Astrocyte (in vitro differentiated cells and primary cell): Measurements from ENCODE around the gene TMCC1. TPM values are rescaled to one million over a fixed set of nuclear protein-coding genes. Genes with fewer than 3 reads are reported as not detected.
"Not testable (repeated sequence)": the region's sequence is repeated elsewhere in the genome, so short reads cannot be mapped to it uniquely, and the experiment has no call there.

Experiments
- DNase-seq: peaks from one replicate; pipeline ENCODE4 v3.0.0-alpha.2; 2010; ENCODE audit warnings: low read depth
- FAIRE-seq: peaks from 2 replicates; lab custom pipeline; 2011; peaks lifted over from hg19 to GRCh38; lab: Jason Lieb, UNC
- H2AFZ ChIP-seq: 2 replicates; pipeline ENCODE4 v1.6.0; 2012; ENCODE audit warnings: low read depth, low read length, inconsistent platforms
- H3K27ac ChIP-seq: 2 replicates; pipeline ENCODE4 v1.5.1; 2011; ENCODE audit warnings: low read depth, low read length, inconsistent platforms
- H3K27me3 ChIP-seq: 2 replicates; pipeline ENCODE4 v1.6.0; 2011; ENCODE audit warnings: low read length, inconsistent platforms; ENCODE audit not compliant: insufficient read depth
- H3K36me3 ChIP-seq: 2 replicates; pipeline ENCODE4 v1.5.1; 2011; ENCODE audit warnings: low read length, inconsistent platforms; ENCODE audit not compliant: insufficient read depth
- H3K4me1 ChIP-seq: 2 replicates; pipeline ENCODE4 v1.5.1; 2011; ENCODE audit warnings: low read length, inconsistent platforms; ENCODE audit not compliant: insufficient read depth
- H3K4me2 ChIP-seq: 2 replicates; pipeline ENCODE4 v1.6.0; 2012; ENCODE audit warnings: low read length, inconsistent platforms
- H3K4me3 ChIP-seq: 2 replicates; pipeline ENCODE4 v1.5.1; 2011; ENCODE audit warnings: low read depth, mild to moderate bottlenecking, low read length, inconsistent platforms; ENCODE audit not compliant: insufficient read depth
- H3K79me2 ChIP-seq: 2 replicates; pipeline ENCODE4 v1.6.0; 2012; ENCODE audit warnings: mild to moderate bottlenecking, low read length, inconsistent platforms; ENCODE audit not compliant: insufficient read depth
- H3K9ac ChIP-seq: 2 replicates; pipeline ENCODE4 v1.6.0; 2012; ENCODE audit warnings: mild to moderate bottlenecking, low read length, inconsistent platforms
- H3K9me3 ChIP-seq: 2 replicates; pipeline ENCODE4 v1.5.1; 2012; ENCODE audit warnings: low read depth, mild to moderate bottlenecking, low read length, inconsistent platforms; ENCODE audit not compliant: insufficient read depth
- H4K20me1 ChIP-seq: 2 replicates; pipeline ENCODE4 v1.6.0; 2012; ENCODE audit warnings: low read length, inconsistent platforms; ENCODE audit not compliant: insufficient read depth
- H3K27ac Mint-ChIP-seq: one replicate; pipeline ENCODE4 v1.8.0; 2021; ENCODE audit warnings: mild to moderate bottlenecking, mixed read lengths; ENCODE audit not compliant: unreplicated experiment
- H3K27me3 Mint-ChIP-seq: one replicate; pipeline ENCODE4 v1.8.0; 2021; ENCODE audit warnings: low read depth, mixed read lengths; ENCODE audit not compliant: unreplicated experiment
- H3K36me3 Mint-ChIP-seq: one replicate; pipeline ENCODE4 v1.8.0; 2021; ENCODE audit warnings: low read depth, mixed read lengths; ENCODE audit not compliant: unreplicated experiment
- H3K4me1 Mint-ChIP-seq: one replicate; pipeline ENCODE4 v1.8.0; 2021; ENCODE audit warnings: low read depth, mixed read lengths; ENCODE audit not compliant: unreplicated experiment
- H3K4me3 Mint-ChIP-seq: one replicate; pipeline ENCODE4 v1.8.0; 2021; ENCODE audit warnings: mild to moderate bottlenecking, moderate library complexity, mixed read lengths; ENCODE audit not compliant: unreplicated experiment
- H3K9me3 Mint-ChIP-seq: one replicate; pipeline ENCODE4 v1.8.0; 2021; ENCODE audit warnings: mild to moderate bottlenecking, mixed read lengths; ENCODE audit not compliant: unreplicated experiment
- EZH2 ChIP-seq: IDR thresholded peaks from 2 replicates; pipeline ENCODE4 v1.6.1; 2012; ENCODE audit warnings: mild to moderate bottlenecking, low read length, inconsistent platforms; ENCODE audit not compliant: insufficient read depth
- total RNA-seq: library from RNA; stranded (reverse); gene quantifications from 2 replicates; pipeline ENCODE4 v1.2.1, GENCODE V29; 2021
- TF ChIP-seq, protein P1 (sequence below): IDR thresholded peaks from 2 replicates; pipeline ENCODE4 v1.5.1; 2011; ENCODE audit warnings: low read depth, mild to moderate bottlenecking, inconsistent platforms, low read length, moderate library complexity; ENCODE audit not compliant: insufficient read depth

The TMCC1 gene
- total RNA-seq, 1 donor from 2014 or later, result 37.9 TPM

DNA sequence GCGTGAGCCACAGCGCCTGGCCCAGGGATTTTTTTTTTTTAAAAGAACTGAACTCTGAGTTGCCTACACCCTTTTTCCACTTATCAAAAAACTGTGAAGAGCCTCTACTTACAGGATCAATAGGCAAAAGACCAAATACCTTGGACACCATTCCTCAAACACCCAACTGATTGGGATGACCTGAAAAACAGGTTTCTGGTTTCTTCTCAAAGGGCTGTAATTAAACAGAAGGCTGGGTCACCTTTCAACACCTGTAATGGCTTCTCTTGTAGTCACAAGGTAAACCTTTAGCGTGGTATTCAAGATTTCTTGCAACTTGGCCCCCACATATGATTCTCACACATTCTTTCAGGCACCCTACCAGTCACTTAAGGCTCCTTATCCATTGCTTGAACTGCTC, 248.7 kb downstream of the TMCC1 start:
- no peak for FAIRE-seq
- H3K4me3 Mint-ChIP-seq, result no peak overlapping the region
- TF ChIP-seq, protein P1, sequence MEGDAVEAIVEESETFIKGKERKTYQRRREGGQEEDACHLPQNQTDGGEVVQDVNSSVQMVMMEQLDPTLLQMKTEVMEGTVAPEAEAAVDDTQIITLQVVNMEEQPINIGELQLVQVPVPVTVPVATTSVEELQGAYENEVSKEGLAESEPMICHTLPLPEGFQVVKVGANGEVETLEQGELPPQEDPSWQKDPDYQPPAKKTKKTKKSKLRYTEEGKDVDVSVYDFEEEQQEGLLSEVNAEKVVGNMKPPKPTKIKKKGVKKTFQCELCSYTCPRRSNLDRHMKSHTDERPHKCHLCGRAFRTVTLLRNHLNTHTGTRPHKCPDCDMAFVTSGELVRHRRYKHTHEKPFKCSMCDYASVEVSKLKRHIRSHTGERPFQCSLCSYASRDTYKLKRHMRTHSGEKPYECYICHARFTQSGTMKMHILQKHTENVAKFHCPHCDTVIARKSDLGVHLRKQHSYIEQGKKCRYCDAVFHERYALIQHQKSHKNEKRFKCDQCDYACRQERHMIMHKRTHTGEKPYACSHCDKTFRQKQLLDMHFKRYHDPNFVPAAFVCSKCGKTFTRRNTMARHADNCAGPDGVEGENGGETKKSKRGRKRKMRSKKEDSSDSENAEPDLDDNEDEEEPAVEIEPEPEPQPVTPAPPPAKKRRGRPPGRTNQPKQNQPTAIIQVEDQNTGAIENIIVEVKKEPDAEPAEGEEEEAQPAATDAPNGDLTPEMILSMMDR, result no peak
- no peak for TF ChIP-seq EZH2

DNA sequence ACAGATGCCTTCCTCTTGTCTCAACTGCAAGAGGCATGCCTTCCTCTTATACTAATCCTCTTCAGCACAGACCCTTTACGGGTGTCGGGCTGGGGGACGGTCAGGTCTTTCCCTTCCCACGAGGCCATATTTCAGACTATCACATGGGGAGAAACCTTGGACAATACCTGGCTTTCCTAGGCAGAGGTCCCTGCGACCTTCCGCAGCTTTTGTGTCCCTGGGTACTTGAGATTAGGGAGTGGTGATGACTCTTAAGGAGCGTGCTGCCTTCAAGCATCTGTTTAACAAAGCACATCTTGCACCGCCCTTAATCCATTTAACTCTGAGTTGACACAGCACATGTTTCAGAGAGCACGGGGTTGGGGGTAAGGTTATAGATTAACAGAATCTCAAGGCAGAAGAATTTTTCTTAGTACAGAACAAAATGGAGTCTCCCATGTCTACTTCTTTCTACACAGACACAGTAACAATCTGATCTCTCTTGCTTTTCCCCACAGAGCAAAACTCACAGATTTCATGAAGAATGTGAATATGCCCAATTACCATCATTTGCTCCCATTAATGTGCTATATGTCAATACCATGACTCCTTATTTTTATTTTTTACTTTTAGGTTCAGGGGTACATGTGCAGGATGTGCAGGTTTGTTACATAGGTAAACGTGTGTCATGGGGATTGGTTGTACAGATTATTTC, 251.8 kb downstream of the TMCC1 start:
- DNase-seq, H3K27me3 Mint-ChIP-seq, FAIRE-seq, H3K4me1 ChIP-seq, H3K9me3 ChIP-seq, H3K36me3 ChIP-seq, H3K36me3 Mint-ChIP-seq, H3K4me2 ChIP-seq, H3K9ac ChIP-seq, H3K27ac Mint-ChIP-seq, H3K4me3 ChIP-seq, H3K27me3 ChIP-seq, H3K9me3 Mint-ChIP-seq, H3K27ac ChIP-seq, H3K79me2 ChIP-seq, H3K4me3 Mint-ChIP-seq, H4K20me1 ChIP-seq, H3K4me1 Mint-ChIP-seq, H2AFZ ChIP-seq: not testable (repeated sequence)

More for the DNA sequence above, 248.7 kb downstream of the TMCC1 start:
- Histone ChIP-seq H3K4me3 (no peak overlapping the region), H3K9ac (no peak overlapping the region), H3K36me3 (no peaks in the 10 kb centered on the region), H3K9me3 (no peaks in the 10 kb centered on the region), H3K27ac (no peak overlapping the region), H4K20me1 (no peaks in the 10 kb centered on the region), H3K27me3 (no peaks in the 10 kb centered on the region), H2AFZ (no peak overlapping the region), H3K4me2 (no peak overlapping the region), H3K79me2 (no peaks in the 10 kb centered on the region), H3K4me1 (no peaks in the 10 kb centered on the region)
- Mint-ChIP-seq H3K9me3 (no peaks in the 10 kb centered on the region), H3K27ac (no peak overlapping the region), H3K36me3 (peaks cover 2% of the 10 kb centered on the region), H3K27me3 (no peaks in the 10 kb centered on the region), H3K4me1 (no peaks in the 10 kb centered on the region)
- DNase-seq, result no peak

DNA sequence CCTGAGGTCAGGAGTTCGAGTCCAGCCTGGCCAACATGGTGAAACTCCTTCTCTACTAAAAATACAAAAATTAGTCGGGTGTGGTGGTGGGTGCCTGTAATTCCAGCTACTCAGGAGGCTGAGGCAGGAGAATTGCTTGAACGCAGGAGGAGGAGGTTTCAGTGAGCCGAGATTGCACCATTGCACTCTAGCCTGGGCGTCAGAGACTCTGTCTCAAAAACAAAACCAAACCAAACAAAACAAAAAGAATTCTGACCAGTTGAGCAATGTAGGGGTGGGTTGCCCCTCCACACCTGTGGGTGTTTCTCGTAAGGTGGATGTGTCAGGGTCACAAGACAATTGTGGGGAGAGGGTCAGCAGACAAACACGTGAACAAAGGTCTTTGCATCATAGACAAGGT, 252.5 kb downstream of the TMCC1 start:
- not testable (repeated sequence) for H3K4me1 ChIP-seq, H3K9me3 Mint-ChIP-seq, H3K4me2 ChIP-seq, DNase-seq, H3K27ac Mint-ChIP-seq, H3K27me3 ChIP-seq, H2AFZ ChIP-seq, H3K79me2 ChIP-seq, H3K36me3 ChIP-seq, H3K9ac ChIP-seq, H3K27me3 Mint-ChIP-seq, H3K9me3 ChIP-seq, H4K20me1 ChIP-seq, H3K4me3 ChIP-seq, H3K4me3 Mint-ChIP-seq, H3K4me1 Mint-ChIP-seq, FAIRE-seq, H3K36me3 Mint-ChIP-seq, H3K27ac ChIP-seq
